Measurements from ENCODE around the gene TAF1A.
"Not testable (repeated sequence)": the region's sequence is repeated elsewhere in the genome, so short reads cannot be mapped to it uniquely, and the experiment has no call there.

The TAF1A gene

DNA sequence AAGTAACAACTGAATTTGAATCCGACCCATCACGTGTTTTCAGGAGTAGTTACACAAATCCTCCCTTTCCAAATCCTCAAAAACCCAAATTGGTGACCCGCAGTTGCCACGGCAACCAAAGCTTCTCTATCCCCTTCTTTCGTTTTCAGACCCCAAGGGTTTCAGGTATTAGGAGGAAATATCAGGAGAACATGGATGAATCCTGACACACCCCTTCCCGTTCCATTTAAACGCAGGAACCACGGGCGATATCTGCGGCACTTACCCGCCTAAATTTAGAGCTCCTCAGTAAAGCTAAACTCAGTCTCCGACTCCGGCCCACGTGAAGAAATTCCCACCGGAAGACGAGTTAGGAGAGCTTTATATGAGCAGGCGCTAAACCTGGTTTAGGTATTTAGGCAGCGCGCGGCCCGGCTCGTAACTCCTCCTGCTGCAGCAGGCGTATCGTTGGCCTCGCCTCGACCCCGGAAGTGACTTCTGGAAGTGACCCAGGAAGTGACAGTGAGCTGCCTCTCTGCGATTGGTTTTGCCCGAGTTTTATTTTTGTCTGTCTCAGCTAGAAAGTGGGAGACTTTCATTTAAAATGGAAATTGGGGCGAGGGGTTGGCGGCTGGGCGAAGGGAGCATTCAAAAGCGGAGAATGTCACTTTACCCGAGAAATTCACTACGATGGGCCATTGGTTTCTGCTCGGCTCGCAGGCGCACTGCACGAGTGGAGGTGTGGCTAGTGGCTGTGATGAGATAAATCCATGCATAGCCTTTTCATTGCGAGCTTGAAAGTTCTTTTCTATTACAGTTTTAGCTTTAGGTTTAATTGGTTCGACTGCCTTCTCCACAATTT, at the start of gene TAF1A:
TSS of gene TAF1A (minus strand) at position 472 of the 841 bp plus-strand sequence.
- DNase-seq (ENCODE audit: low spot score), result peak; percentile 90

DNA sequence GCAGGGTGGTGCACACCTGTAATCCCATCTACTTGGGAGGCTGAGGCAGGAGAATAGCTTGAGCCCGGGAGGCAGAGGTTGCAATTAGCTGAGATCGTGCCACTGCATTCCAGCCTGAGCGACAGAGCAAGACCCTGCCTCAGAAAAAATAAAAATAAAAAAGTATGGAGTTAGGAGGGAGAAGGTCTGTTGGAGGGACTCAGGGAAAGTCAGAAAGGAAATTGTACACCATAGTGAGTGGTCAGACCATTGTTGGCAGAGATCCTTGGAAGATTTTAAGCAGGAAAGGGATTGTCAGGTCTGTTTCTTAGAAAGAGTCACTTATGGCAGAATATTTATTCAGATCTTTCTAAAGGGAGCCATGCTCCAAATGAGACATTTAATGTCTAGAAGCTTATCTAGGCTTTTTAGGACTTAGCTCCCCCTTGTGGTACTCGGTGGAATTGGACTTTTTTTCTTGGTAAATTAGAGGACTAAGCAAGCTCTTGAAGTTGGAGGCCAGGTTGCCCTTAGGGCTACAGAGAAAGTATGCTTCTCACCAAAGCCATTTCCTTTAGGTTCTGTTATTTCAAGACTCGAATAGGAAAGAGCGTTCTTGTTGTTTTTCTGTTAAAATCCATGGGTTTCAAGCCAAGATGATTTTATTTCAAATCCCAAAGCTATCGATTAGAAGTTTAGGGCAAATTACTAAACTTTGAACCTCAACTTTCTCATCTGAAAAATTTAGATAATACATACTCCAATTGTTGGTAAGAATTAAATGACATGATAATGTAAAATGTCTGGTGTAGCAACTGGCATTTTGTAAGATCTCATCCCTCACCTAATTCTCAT, 44.7 kb upstream of the TAF1A start:
- peak; percentile 87 for DNase-seq (ENCODE audit: low spot score)

DNA sequence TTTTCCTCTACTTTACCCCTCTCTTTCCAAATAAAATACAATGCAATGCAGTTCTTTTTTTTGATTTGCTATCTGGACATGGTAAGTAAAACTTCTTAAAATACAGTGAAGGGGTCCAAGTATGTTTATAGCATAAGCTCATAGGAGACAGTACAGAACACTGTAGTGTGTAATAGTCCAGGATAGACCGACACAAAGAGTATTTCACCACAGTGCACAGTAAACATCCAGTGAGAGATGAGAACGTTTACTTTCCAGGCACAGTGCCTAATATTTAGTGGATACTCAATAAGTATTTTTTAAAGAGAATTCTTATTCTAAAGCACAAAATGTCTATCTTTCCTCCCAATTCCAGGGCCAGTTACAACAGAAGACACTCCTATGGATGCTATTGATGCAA, 43.0 kb upstream of the TAF1A start:
- no peak for DNase-seq (ENCODE audit: low spot score)

DNA sequence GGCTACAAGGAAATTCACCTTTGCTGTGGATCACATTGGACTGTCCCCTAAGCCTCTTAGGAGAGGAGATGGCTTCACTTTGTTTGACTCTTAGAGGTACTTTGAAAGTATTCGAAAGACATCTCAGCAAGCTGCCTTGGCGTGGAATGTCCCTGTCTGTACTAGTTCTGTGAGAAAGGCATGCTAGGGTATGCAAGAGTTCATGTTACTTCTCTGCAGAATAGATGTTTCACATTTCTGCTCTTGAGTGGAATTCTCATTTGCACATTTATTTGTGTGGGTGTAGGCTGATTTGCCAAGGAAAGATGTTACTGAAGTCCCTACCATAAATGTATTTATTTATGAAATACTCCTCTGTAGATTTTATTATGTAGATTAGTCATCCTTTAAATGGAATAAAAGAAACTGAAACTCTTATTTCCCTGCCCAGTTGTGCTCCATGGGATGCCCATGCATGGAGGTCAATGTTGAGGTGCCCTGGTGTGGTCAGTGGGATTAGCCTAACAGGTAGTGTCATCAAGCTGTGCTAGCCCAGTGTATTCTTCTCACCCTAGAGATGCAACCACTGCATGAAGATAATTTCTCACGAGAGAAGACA, 42.0 kb upstream of the TAF1A start:
- DNase-seq (ENCODE audit: low spot score), result no peak

DNA sequence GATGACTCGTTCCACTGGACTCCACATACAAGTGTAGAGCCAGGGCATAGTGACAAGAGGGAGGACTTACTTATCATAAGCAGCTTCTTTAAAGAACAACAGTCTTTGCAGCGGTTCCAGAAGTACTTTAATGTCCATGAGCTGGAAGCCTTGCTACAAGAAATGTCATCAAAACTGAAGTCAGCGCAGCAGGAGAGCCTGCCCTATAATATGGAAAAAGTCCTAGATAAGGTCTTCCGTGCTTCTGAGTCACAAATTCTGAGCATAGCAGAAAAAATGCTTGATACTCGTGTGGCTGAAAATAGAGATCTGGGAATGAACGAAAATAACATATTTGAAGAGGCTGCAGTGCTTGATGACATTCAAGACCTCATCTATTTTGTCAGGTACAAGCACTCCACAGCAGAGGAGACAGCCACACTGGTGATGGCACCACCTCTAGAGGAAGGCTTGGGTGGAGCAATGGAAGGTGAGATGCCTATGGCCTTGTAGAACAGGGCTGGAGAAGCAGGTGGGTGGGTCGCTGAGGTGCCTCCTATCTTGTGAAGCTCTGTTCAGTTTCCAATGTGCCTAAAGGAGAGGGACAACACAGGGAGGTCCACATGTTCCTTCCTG, 40.3 kb upstream of the TAF1A start:
- DNase-seq (ENCODE audit: low spot score), result no peak

DNA sequence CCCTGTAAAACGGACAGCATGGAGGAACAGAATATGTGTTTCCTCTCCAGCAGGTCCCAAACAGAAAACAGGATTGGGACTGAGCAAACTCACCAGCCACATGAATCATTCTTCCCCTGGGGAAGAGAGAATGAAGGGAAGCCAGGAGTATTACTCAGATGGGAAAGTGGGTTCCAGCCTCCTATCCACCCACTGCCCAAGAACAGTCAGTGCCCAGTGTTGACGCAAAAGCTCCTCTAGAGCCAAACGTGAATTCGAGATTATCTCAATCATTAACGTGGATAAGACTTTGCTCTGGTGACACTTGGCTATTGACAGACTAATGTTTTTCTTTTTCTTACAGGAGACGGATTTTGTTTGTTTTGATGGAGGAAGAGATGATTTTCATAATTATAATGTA, 37.5 kb upstream of the TAF1A start:
- peak; percentile 40 for DNase-seq (ENCODE audit: low spot score)

DNA sequence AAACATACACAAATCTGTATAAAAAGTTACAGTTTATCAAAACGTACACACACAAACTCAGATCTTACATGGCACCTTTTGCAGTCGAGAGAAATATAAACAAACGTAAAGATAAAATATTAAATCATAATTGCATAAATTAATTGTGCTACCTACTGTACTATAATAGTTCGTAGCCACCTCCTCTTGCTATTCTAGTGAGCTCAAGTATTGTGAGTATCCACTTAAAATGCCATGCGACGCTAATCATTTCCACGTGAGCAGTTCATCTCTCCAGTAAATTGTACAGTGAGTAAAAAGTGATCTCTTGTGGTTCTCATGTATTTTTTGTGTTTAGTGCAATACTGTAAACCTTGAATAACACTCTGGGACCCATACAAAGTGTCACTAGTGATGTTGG, 34.5 kb upstream of the TAF1A start:
- no peak for DNase-seq (ENCODE audit: low spot score)

DNA sequence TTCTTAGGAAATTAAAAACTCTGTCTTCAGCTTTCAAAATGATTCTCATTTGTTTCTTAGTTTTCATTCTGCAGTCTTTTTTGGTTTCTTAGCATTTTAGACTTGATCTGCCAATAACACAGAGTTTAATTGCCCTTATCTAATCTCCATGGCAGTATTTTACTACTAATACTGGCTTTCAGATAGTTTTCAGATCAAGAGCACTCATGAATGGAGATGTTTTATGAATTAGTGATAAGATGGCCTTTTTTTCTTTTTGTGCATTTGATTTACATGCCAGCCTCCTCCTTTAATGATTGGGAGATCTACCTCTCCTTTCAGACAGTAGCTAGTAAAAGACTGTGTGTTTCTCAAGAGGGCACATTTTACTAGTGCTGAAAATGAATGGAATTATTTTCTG, 33.7 kb upstream of the TAF1A start:
- DNase-seq (ENCODE audit: low spot score), result no peak

DNA sequence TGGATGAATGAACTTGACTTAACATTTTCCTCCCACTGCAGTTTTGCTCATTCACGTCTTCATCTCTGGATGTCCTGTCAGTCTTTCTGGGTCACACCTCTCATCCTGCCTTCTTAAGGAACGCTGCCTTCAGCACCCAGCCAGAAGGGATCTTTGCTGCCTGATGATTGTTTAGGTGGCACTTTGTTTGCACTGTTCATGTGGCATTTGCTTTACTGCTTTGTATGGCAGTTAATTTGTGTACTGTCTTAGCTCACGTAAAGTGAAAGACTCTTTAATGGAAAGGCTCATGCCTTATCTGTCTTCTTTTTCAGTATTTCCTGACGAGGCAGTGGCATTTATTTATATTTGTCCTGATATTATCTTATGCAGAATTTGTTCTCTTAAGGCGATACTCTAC, 33.0 kb upstream of the TAF1A start:
- no peak for DNase-seq (ENCODE audit: low spot score)

DNA sequence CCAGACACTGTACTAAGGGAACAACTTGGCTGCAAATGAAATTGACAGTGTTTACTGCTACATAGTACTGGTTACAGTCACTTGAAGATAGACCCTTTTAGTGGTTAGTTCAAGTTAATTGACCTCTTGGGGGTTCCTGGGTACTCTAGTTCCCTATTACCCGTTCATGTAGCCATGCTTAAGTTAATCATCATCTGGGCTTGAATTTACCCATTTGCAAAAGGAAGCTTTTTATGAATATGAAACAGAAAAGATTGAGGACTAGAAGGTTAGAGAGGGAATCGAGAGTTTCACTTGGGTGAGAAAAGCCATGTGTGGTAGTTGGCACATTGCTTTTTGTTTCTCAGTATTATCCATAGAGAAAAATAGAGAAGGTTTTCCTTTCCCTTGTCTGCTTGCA, 30.8 kb upstream of the TAF1A start:
- no peak for DNase-seq (ENCODE audit: low spot score)

DNA sequence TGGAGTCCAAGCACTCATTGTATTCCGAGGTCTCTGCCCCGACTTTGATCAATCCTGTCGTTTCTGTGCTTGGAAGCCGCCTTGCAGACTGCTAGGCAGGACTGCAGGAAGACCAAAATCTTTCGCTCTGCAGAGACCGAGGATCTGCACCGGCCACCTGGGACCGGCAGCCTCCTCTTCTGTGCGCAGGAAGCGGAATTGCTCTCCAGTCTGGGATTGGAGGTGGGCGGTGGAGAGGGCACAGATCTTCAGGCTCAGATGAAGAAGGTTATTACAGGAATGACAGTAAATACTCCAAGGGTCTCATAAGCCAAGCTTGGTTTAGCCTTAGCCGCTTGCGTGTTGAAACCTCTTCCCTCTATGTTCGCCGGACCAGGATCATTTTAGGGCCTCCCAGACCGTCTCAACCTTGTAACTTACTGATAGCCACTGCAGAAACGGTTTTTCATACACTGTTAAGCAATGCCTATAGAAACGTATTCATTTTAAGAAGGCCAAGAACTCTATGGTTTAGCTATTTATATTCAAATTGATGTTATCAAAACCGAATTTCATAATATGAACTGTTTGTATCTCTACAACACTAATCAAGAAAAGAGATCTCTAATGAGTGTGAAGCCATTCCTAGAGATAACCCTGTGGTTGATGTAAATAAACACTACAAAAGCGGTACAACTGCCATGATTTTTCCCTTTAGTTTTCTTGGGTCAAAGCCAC, 29.3 kb upstream of the TAF1A start:
- peak; percentile 49 for DNase-seq (ENCODE audit: low spot score)

DNA sequence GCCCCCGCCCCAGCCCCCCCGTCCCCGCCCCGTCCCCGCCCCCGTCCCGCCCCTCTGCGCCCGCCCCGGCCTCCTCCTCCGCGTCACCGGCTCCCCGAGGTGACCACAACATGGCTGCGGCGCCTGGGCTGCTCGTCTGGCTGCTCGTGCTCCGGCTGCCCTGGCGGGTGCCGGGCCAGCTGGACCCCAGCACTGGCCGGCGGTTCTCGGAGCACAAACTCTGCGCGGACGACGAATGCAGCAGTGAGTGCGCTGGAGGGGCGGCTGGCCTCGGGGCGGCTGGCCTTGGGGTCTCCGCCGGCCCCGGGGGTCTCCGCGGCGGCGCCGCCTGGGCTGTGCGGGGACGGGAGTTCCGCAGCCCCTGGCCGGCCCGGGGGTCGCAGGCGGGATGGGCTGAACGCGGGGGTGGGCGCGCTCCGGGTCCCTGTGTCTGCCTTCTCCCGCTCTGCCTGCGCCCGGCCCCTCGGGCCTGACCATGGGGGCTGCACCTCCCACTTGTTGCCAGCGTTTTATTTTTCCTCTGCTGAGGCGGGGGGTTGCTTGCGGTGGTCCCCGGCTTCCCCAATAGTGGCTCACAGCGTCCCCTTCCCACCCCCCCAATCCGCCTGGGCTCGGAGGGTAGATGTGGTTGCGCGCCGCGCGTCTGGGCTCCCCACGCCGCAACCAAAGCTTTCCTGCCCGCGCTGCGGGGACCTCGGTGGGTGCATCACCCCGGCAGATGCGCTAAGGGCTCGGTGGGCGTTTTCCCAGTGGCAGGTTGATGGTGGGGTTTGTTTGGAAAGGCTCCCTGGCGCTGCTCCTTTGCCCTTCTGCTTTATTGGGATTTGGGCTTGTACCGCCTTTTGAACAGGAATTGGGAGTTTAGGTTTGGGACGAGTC, 28.5 kb upstream of the TAF1A start, which contains the start of gene MIA3:
TSS of gene MIA3 (plus strand) at position 97 of the 879 bp plus-strand sequence. CDS start at position 111, 14 bp downstream.
- DNase-seq (ENCODE audit: low spot score), result no peak

DNA sequence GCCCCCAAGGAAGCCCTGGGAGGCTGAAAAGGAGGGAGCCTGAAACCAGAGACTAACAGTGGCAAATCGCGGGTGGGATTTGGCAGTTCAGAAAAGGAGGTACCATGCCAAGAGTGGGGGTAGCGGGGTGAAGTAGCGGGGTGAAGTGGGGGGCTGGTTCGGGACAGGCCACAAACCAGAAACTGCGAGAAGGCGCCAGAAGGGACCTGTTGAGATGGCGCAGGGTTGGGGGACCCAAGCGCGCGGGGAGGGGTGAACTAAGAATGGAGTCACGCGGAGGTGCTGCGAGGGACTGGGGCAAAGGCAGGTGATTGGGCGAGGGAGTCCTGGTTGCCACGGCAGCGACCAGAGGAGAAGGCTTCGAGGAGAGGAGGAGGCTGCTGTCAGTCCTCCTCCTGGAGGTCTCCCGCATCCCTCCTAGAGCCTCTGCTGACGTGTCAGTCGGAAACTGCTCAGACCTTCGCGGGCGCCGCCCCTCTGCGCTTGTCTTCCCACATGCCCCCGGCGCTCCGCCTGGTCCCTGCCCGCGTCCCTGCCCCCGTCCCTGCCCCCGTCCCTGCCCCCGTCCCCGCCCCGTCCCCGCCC, 27.7 kb upstream of the TAF1A start:
- DNase-seq (ENCODE audit: low spot score), result peak; percentile 96

DNA sequence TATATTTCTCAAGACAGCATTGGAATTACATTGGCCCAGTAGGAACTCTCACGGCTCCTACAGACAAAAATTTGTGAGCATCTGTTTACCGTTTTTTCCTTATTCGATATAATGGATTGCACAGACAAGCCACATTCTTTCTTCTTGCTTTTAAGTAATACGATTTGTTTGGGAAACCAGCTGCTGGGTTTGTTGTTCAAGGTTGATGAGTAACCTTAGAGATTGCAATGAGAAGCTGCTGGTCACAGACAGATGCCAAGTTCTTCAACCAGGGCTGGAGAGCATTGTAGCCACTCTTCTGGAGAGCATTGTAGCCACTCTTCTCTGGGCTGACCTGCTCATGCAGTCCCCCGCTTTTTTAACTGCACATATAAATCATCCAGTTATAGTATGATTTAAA, 26.8 kb upstream of the TAF1A start:
- DNase-seq (ENCODE audit: low spot score), result peak; percentile 51

DNA sequence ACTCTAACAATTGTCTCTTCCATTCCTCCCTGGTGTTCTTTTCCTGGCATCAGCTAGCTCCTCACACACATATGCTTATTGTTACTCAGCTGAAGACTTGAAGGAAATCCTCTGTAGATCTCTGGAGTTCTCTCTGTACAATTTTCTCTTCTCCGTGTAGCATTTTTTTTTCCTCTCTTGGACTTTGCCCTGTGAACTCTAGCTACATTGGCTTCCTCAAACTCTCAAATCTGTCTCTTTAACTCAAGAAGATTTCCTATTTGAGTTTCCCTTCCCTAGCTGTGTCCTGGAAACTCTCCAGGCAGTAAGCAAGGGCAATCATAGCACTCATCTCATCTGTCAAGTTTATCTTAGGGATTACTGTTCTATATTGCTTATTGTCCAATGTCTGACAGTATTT, 23.9 kb upstream of the TAF1A start:
- DNase-seq (ENCODE audit: low spot score), result no peak

DNA sequence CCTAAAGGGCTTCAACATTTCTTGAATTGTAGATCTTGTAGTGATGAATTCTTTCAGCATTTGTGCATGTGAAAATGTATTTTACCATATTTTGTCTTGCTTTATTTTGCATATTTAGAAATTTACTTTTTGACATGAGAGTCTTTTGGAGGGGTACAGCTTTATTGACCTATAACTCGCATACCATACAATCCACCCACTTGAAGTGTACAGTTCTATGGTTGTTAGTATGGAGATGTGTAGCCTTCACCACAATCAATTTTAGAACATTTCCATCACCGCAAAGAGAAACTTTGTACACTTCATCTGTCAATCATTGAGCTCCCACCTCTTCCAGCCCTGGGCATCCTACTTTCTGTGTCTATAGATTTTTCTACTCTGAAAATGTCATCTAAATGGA, 21.0 kb upstream of the TAF1A start:
- DNase-seq (ENCODE audit: low spot score), result no peak

DNA sequence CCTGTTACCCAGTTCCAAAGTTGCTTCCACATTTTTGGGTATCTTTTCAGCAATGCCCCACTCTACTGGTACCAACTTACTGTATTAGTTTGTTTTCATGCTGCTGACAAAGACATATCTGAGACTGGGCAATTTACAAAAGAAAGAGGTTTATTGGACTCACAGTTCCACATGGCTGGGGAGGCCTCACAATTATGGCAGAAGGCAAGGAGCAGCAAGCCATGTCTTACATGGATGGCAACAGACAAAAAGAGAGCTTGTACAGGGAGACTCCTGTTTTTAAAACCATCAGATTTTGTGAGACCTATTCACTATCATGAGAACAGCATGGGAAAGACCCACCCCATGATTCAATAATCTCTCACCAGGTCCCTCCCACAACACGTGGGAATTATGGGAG, 19.4 kb upstream of the TAF1A start:
- not testable (repeated sequence) for DNase-seq (ENCODE audit: low spot score)

DNA sequence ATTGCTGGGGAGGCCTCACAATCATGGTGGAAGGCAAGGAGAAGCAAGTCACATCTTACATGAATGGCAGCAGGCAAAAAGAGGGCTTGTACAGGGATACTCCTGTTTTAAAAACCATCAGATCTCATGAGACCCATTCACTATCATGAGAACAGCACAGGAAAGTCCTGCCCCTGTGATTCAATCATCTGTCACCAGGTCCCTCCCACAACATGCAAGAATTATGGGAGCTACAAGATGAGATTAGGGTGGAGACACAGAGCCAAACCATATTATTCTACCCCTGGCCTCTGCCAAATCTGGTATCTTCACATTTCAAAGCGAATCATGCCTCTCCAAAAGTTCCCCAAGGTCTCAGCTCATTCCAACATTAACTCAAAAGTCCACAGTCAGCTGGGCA, 17.0 kb upstream of the TAF1A start:
- DNase-seq (ENCODE audit: low spot score), result no peak

DNA sequence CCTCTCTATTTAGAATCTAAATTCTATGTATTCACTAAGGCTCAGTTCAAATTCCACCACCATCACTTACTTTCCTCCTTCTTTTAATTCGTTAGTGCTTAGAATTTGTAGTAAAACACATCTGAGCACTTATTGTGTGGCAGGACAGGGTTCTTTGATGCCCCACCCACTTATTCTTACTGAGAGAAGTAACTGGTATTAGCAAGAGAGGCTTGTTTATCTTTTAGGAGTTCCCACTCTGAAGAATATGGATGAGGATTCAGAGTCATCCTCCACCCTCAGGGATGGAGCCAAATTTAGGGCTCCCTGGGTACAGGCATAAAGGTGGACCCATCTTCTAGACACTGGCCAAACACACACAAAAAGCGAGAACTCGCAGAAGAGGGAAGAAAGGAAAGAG, 11.5 kb upstream of the TAF1A start:
- no peak for DNase-seq (ENCODE audit: low spot score)

DNA sequence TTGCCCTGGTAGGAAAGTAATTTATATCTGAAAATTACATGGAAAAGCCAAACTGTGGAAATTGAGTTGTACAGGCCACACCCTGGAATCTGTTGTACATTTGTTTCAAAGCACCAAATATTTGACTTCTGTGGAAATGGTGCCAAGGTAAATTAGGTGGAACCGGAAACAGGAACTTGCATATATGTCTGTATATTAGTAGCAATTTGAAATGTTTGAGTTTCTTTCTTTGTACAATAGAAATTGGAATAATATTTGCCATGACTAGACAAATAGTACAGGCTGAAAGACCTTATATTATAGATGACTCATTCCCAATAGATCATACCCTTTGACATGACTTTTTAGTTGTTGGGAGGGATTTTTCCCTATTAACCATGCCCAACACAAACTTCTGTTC, 10.5 kb upstream of the TAF1A start:
- no peak for DNase-seq (ENCODE audit: low spot score)

Data from kidney tubule cell (primary cell).